Panc1 (cell line): ENCODE data around the gene CLGN. TPM values are rescaled to one million over a fixed set of nuclear protein-coding genes. Genes with fewer than 3 reads are reported as not detected.

Experiments
- ATAC-seq: fragments of 200-7000 bp; cut with Tn5 transposase; 2 replicates; pipeline ENCODE4 v1.9.1; 2020; ENCODE audit warnings: mild to moderate bottlenecking, moderate library complexity
- BruUV-seq: library from RNA; stranded (reverse); fragments of 400-500 nt; replicated peaks from 2 replicates; lab custom pipeline; 2021; lab: Mats Ljungman, UMichigan
- CTCF ChIA-PET: fragments of 300-600 bp; sonication (Branson Sonifier 250); formaldehyde crosslinking; loops from one replicate; lab custom pipeline; 2022; ENCODE audit warnings: antibody characterized with exemption; lab: Charles Lee
- POLR2A ChIA-PET: fragments of 300-600 bp; sonication (Branson Sonifier 250); formaldehyde crosslinking; loops from one replicate; lab custom pipeline; 2022; ENCODE audit warnings: antibody characterized with exemption; lab: Charles Lee
- DNase-seq: peaks from one replicate; pipeline ENCODE4 v3.0.0-alpha.2; 2010; ENCODE audit warnings: low read depth, low spot score
- H3K27ac ChIP-seq: 2 replicates; pipeline ENCODE4 v1.5.1; 2011; ENCODE audit warnings: mild to moderate bottlenecking, low read length, inconsistent platforms
- H3K27me3 ChIP-seq: fragments of 200-500 bp; sonication (Bioruptor generic); 2 replicates; pipeline ENCODE4 v1.6.0; 2014; ENCODE audit warnings: low read length, inconsistent platforms; ENCODE audit not compliant: control insufficient read depth, insufficient read depth
- H3K36me3 ChIP-seq: fragments of 200-500 bp; sonication (Bioruptor generic); 2 replicates; pipeline ENCODE4 v1.5.1; 2014; ENCODE audit warnings: inconsistent platforms, mild to moderate bottlenecking, low read length, moderate library complexity; ENCODE audit not compliant: control insufficient read depth, insufficient read depth
- H3K4me1 ChIP-seq: 2 replicates; pipeline ENCODE4 v1.5.1; 2011; ENCODE audit warnings: inconsistent platforms, mild to moderate bottlenecking, low read length, moderate library complexity; ENCODE audit not compliant: control insufficient read depth, insufficient read depth
- H3K4me3 ChIP-seq, 2 experiments: 2 replicates each; pipeline ENCODE4 v1.5.1; 2011 to 2012; ENCODE audit warnings: low read depth in 2 of 2, low read length in 2 of 2, mild to moderate bottlenecking in 2 of 2, inconsistent platforms in 1 of 2, moderate library complexity in 1 of 2
- H3K9me3 ChIP-seq: fragments of 200-500 bp; sonication (Bioruptor generic); 2 replicates; pipeline ENCODE4 v1.5.1; 2014; ENCODE audit warnings: low read depth, mild to moderate bottlenecking, inconsistent platforms, low read length, moderate library complexity; ENCODE audit not compliant: control insufficient read depth, insufficient read depth
- POLR2AphosphoS5 ChIP-seq: IDR thresholded peaks from 2 replicates; pipeline ENCODE4 v1.6.1; 2012; ENCODE audit warnings: mild to moderate bottlenecking, low read depth, low read length, moderate library complexity
- SIN3A ChIP-seq: IDR thresholded peaks from 2 replicates; pipeline ENCODE4 v1.6.1; 2012; ENCODE audit warnings: low read depth, mild to moderate bottlenecking, low read length, moderate library complexity, borderline replicate concordance; ENCODE audit not compliant: insufficient read depth
- TCF7L2 ChIP-seq: IDR thresholded peaks from 2 replicates; pipeline ENCODE4 v1.6.1; 2011; ENCODE audit warnings: mild to moderate bottlenecking, low read depth, low read length, inconsistent platforms
- in situ Hi-C: cut with HindIII; loops from 2 replicates; pipeline ENCODE4 v1.10.0; 2016; ENCODE audit warnings: low sequenced_read_pairs, low pct_unique_long_range_greater_than_20kb
- intact Hi-C: fragments of 100-400 bp; cut with micrococcal nuclease; formaldehyde crosslinking; loops from one replicate; pipeline ENCODE4 v1.10.0; 2022; ENCODE audit not compliant: unreplicated experiment
- total RNA-seq: library from RNA; stranded (reverse); gene quantifications from one replicate; pipeline ENCODE4 v1.2.1, GENCODE V29; 2021; ENCODE audit not compliant: unreplicated experiment
- TF ChIP-seq, protein P1 (sequence below), 2 experiments: IDR thresholded peaks; 2 replicates each; pipeline ENCODE4 v1.6.1; 2011 to 2012; ENCODE audit warnings: low read depth in 2 of 2, control low read depth in 1 of 2, low read length in 1 of 2, mild to moderate bottlenecking in 1 of 2, moderate library complexity in 1 of 2; ENCODE audit not compliant: insufficient read depth in 1 of 2
- TF ChIP-seq, protein P2 (sequence below): fragments of 450-650 bp; IDR thresholded peaks from 2 replicates; pipeline ENCODE4 v1.5.1; 2017; ENCODE audit warnings: mild to moderate bottlenecking

CLGN gene
- total RNA-seq, 1 experiment from 2014 or later, result 5.4 TPM

DNA sequence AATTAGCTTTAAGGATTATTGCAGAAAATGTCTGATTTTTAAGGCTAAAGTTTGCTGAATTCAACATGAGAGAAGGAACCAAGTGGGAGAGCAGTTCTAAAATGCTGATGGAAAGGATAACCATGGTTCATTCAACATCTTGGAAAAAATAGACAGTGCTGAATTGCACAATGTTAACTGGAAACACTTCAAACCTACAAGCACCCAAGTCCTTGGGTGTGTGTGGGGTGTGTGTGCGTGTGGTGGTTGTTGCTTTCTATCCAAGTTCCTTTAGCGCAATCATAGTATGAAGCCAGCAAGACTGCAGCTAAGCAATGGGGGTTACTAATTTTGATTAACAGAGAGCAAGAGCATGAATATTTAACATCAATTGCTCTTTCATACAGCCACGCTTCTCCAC is 83.3 kb downstream of the CLGN start:
- TF ChIP-seq POLR2AphosphoS5 (no peak), TCF7L2 (no peak), SIN3A (no peak)
- TF ChIP-seq, protein P1, sequence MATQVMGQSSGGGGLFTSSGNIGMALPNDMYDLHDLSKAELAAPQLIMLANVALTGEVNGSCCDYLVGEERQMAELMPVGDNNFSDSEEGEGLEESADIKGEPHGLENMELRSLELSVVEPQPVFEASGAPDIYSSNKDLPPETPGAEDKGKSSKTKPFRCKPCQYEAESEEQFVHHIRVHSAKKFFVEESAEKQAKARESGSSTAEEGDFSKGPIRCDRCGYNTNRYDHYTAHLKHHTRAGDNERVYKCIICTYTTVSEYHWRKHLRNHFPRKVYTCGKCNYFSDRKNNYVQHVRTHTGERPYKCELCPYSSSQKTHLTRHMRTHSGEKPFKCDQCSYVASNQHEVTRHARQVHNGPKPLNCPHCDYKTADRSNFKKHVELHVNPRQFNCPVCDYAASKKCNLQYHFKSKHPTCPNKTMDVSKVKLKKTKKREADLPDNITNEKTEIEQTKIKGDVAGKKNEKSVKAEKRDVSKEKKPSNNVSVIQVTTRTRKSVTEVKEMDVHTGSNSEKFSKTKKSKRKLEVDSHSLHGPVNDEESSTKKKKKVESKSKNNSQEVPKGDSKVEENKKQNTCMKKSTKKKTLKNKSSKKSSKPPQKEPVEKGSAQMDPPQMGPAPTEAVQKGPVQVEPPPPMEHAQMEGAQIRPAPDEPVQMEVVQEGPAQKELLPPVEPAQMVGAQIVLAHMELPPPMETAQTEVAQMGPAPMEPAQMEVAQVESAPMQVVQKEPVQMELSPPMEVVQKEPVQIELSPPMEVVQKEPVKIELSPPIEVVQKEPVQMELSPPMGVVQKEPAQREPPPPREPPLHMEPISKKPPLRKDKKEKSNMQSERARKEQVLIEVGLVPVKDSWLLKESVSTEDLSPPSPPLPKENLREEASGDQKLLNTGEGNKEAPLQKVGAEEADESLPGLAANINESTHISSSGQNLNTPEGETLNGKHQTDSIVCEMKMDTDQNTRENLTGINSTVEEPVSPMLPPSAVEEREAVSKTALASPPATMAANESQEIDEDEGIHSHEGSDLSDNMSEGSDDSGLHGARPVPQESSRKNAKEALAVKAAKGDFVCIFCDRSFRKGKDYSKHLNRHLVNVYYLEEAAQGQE (IDR thresholded peaks at IDR 0.05; ENCODE audit: insufficient read depth in 1 of 2, low read depth in 2 of 2, low read length in 1 of 2), result no peak
- TF ChIP-seq, protein P2, sequence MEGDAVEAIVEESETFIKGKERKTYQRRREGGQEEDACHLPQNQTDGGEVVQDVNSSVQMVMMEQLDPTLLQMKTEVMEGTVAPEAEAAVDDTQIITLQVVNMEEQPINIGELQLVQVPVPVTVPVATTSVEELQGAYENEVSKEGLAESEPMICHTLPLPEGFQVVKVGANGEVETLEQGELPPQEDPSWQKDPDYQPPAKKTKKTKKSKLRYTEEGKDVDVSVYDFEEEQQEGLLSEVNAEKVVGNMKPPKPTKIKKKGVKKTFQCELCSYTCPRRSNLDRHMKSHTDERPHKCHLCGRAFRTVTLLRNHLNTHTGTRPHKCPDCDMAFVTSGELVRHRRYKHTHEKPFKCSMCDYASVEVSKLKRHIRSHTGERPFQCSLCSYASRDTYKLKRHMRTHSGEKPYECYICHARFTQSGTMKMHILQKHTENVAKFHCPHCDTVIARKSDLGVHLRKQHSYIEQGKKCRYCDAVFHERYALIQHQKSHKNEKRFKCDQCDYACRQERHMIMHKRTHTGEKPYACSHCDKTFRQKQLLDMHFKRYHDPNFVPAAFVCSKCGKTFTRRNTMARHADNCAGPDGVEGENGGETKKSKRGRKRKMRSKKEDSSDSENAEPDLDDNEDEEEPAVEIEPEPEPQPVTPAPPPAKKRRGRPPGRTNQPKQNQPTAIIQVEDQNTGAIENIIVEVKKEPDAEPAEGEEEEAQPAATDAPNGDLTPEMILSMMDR, result no peak
- no peaks in the 10 kb centered on the region for H3K36me3 ChIP-seq
- intact Hi-C loops, result no loop called here
- H3K27ac ChIP-seq, result no peak overlapping the region
- ATAC-seq, result no peak
- no peaks in the 10 kb centered on the region for H3K4me1 ChIP-seq
- H3K4me3 ChIP-seq, result no peak overlapping the region
- H3K27me3 ChIP-seq, result no peaks in the 10 kb centered on the region
- BruUV-seq, result no TSS peak
- DNase-seq, result no peak
- no peaks in the 10 kb centered on the region for H3K9me3 ChIP-seq
- CTCF ChIA-PET, result interaction anchor here (0.7 kb wide), 1 partner anchor 14 kb away, joined by 3 read pairs; no protein-coding TSS in a partner anchor
- POLR2A ChIA-PET, result no interaction called here
- in situ Hi-C loops, result no loop called here

DNA sequence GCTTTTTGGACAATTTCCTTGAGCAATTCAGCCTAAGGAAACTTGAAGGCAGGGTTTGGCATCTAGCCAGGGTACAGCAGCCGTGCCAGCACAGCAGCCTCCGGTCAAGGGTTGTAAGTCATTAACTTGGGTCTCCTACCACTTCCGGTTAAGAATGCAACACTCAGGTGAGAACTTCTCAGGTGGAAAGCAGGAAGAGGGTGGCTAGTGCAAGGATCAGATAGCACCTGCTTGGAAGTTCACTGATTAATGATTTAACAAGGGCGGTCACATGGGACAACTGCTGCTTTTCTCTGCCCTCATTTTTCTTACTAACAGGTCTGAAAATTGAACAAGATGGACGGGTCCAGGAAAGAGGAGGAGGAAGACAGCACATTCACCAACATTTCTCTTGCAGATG is 84.1 kb downstream of the CLGN start:
- no peak for DNase-seq
- Histone ChIP-seq H3K36me3 (no peaks in the 10 kb centered on the region), H3K27me3 (no peaks in the 10 kb centered on the region), H3K4me3 (no peak overlapping the region), H3K27ac (no peak overlapping the region), H3K4me1 (no peaks in the 10 kb centered on the region), H3K9me3 (no peaks in the 10 kb centered on the region)
- CTCF ChIA-PET, result no interaction called here
- intact Hi-C loops (no loop called here), in situ Hi-C loops (no loop called here)
- BruUV-seq, result no TSS peak
- POLR2A ChIA-PET, result no interaction called here
- TF ChIP-seq, protein P1 (IDR thresholded peaks at IDR 0.05; ENCODE audit: insufficient read depth in 1 of 2, low read depth in 2 of 2, low read length in 1 of 2), result no peak
- no peak for TF ChIP-seq POLR2AphosphoS5
- TF ChIP-seq TCF7L2, result no peak
- TF ChIP-seq, protein P2, result no peak
- no peak for ATAC-seq
